ENCODE results near the gene ALDOA. TPM values are rescaled to one million over a fixed set of nuclear protein-coding genes. Genes with fewer than 3 reads are reported as not detected.
A peak's percentile ranks its signal among the peaks of the same experiment; 100 is the strongest.

Gene ALDOA
- total and polyA plus RNA-seq, 9 of the 15 experiments (the other 6 are each of a cell fraction or from before 2014, with no cell fraction given) = 311 to 2,224 (median 1,293) TPM

DNA sequence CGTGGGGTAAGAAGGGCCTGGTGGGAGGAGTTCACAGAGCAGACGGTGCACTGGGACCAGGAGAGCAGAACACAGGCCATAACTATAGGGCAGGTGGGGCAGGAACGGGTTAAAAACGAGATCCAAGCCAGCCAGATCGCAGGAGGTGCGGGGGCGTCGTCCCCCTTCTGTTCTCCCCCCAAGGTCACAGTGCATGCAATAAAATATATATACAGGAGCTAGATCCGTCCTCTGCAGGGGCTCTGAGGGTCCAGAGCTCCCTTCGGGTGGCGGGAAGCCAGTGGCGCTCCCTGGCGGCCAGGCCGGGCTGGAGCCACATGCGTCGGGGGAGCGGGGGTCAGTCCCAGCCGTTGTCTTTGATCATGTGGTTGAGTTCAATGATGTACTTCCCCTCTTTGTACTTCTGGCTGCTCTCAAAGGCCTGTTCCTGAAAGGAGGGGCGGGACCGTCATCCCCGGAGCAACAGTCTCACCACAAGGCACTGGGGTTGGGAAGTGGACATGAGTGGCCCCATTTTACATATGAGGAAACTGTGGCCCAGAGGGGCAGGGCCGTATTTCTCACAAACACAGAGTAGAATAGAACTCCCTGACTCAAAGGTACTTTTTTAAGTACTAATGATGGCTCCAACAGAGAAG, 26.9 kb downstream of the ALDOA start (continued):
- TF ChIP-seq CHD7 (IDR thresholded peaks at IDR 0.05; ENCODE audit: low read depth, low read length) (no peak), ZNF280B (CRISPR knock-in tag; IDR thresholded peaks at IDR 0.05) (no peak), MAFF (IDR thresholded peaks at IDR 0.05; ENCODE audit: low read length) (no peak), SRSF7 (optimal IDR thresholded peaks at IDR 0.05; ENCODE audit: low read depth, low read length) (no peak), MAFK (IDR thresholded peaks at IDR 0.05; ENCODE audit: low read length) (no peak; the same call in 1 of the 2 replicates), MIER1 (IDR thresholded peaks at IDR 0.05; ENCODE audit: low read depth) (peak; percentile 63; the same call in 1 of the 2 replicates), ATF1 (CRISPR knock-in tag; IDR thresholded peaks at IDR 0.05) (no peak), ATF1 (tag; IDR thresholded peaks at IDR 0.05) (peak; percentile 75), PHF21A (IDR thresholded peaks at IDR 0.05; ENCODE audit: borderline replicate concordance, low read depth) (no peak)
- TF ChIP-seq, protein P1, sequence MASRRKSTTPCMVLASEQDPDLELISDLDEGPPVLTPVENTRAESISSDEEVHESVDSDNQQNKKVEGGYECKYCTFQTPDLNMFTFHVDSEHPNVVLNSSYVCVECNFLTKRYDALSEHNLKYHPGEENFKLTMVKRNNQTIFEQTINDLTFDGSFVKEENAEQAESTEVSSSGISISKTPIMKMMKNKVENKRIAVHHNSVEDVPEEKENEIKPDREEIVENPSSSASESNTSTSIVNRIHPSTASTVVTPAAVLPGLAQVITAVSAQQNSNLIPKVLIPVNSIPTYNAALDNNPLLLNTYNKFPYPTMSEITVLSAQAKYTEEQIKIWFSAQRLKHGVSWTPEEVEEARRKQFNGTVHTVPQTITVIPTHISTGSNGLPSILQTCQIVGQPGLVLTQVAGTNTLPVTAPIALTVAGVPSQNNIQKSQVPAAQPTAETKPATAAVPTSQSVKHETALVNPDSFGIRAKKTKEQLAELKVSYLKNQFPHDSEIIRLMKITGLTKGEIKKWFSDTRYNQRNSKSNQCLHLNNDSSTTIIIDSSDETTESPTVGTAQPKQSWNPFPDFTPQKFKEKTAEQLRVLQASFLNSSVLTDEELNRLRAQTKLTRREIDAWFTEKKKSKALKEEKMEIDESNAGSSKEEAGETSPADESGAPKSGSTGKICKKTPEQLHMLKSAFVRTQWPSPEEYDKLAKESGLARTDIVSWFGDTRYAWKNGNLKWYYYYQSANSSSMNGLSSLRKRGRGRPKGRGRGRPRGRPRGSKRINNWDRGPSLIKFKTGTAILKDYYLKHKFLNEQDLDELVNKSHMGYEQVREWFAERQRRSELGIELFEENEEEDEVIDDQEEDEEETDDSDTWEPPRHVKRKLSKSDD (conservative IDR thresholded peaks at IDR 0.05; ENCODE audit: low read length) = no peak

Measured in K562 (cell line).